Mammary epithelial cell (primary cell): ENCODE measurements around the gene CDADC1.

ENCODE experiments used
- EZH2 ChIP-seq: IDR thresholded peaks from 2 replicates; pipeline ENCODE4 v1.6.1; 2012; ENCODE audit warnings: low read length, inconsistent platforms, borderline replicate concordance
- TF ChIP-seq, protein P1 (sequence below), 2 donors: IDR thresholded peaks in 1 of 2; conservative IDR thresholded peaks in 1 of 2; 2 replicates each; pipeline ENCODE4 v1.5.1; 2011 to 2012; ENCODE audit warnings: inconsistent platforms in 2 of 2, low read length in 2 of 2, mild to moderate bottlenecking in 2 of 2, control low read depth in 1 of 2, low read depth in 1 of 2; ENCODE audit not compliant: insufficient read depth in 1 of 2; ENCODE audit errors: extremely low read depth in 1 of 2

DNA sequence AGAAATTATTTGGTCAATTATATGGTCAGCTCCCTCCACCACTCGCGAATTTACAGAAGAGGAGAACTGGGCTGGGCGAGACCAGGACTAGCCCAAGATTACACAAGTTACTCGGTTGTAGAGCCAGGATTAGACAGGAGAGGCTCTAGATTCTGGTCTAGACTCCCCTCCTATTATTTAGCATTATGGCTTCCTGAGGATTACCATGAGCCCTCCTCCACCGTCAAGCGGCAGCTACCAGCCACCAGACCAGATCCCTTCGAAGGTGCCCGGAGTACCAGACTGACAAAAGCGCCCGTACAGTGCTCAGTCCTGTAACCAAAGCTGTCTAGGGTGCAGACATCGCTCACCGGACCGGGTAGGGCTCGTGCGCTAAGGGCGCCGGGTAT is 28.1 kb upstream of the CDADC1 start:
- TF ChIP-seq, protein P1, sequence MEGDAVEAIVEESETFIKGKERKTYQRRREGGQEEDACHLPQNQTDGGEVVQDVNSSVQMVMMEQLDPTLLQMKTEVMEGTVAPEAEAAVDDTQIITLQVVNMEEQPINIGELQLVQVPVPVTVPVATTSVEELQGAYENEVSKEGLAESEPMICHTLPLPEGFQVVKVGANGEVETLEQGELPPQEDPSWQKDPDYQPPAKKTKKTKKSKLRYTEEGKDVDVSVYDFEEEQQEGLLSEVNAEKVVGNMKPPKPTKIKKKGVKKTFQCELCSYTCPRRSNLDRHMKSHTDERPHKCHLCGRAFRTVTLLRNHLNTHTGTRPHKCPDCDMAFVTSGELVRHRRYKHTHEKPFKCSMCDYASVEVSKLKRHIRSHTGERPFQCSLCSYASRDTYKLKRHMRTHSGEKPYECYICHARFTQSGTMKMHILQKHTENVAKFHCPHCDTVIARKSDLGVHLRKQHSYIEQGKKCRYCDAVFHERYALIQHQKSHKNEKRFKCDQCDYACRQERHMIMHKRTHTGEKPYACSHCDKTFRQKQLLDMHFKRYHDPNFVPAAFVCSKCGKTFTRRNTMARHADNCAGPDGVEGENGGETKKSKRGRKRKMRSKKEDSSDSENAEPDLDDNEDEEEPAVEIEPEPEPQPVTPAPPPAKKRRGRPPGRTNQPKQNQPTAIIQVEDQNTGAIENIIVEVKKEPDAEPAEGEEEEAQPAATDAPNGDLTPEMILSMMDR (conservative IDR thresholded peaks at IDR 0.05 in 1 of 2, IDR thresholded peaks at IDR 0.05 in 1 of 2; ENCODE audit: extremely low read depth in 1 of 2, insufficient read depth in 1 of 2, low read depth in 1 of 2, low read length in 2 of 2) = no peak
- no peak for TF ChIP-seq EZH2
